Measurements from ENCODE around the gene KLHDC8B.

KLHDC8B gene

DNA sequence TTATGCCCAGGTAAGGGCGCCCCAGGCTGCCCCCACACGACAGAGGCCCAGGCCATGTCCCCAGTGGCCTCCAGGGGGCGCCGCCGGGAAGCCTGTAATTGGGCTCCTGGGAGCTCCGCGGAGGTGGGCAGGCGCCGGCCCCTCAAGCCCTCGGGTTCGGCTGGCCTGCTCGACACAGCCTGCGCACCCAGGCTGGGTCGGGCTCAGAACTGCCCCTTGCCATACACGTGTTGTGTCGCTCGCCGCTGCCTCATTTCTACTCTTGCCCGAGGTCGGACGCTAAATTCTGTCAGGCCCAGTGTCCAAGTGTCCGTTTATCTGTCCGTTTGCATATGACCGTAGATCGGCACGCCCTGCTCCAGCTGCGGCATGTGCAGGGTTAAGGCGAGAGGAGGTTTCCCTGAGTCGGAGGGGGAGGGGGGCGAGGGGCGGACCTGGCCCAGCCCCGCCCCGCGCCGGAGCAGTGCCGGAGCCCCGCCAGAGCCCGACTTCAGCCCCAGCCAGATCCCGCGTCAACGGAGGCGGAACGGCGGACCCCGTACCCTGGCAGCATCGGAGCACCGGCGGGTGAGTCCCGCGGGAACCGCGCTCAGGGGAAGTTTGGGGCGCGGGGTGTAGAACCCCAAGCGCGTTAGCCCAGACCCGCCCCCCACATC, at the start of gene KLHDC8B:
TSS of gene KLHDC8B (plus strand) at position 480 of the 656 bp plus-strand sequence. CDS start 1,172 bp downstream, outside the sequence.
- DNase-seq (ENCODE audit: low read depth in 2 of 2), result peak; percentile 63 to 66

GRCh38 chr3:49122022-49122421, 49.4 kb upstream of the KLHDC8B start:
- no peak for DNase-seq (ENCODE audit: low read depth in 2 of 2)

- no peak for DNase-seq (ENCODE audit: low read depth in 2 of 2)
Observed at GRCh38 chr3:49122451-49122850, 48.9 kb upstream of the KLHDC8B start.

GRCh38 chr3:49122886-49123545, 48.4 kb upstream of the KLHDC8B start:
- no peak for DNase-seq (ENCODE audit: low read depth in 2 of 2)

GRCh38 chr3:49123687-49124086, 47.7 kb upstream of the KLHDC8B start:
- DNase-seq (ENCODE audit: low read depth in 2 of 2), result no peak

DNA sequence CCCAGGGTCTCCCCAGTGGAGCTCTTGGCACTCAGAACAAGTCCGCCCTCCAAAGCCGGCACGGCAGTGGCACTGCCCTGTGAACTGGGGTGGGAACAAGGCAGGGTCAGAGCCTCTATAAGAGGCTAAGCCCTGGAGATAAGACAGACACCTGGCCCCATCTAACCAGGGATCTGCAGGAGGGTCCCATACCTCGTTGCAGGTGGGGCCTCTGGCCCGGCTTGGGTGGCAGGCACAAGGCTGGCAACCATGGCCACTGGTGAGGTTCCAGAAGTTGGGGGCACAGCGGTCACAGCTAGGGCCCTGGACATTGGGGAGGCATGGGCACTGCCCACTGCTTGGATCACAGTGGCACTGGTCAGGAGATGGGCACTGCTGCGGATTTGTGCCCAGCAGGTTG, 47.2 kb upstream of the KLHDC8B start:
- no peak for DNase-seq (ENCODE audit: low read depth in 2 of 2)

- no peak for DNase-seq (ENCODE audit: low read depth in 2 of 2)
Observed at GRCh38 chr3:49124991-49125670, 46.3 kb upstream of the KLHDC8B start.

GRCh38 chr3:49131040-49131439, 40.4 kb upstream of the KLHDC8B start:
- no peak for DNase-seq (ENCODE audit: low read depth in 2 of 2)

DNA sequence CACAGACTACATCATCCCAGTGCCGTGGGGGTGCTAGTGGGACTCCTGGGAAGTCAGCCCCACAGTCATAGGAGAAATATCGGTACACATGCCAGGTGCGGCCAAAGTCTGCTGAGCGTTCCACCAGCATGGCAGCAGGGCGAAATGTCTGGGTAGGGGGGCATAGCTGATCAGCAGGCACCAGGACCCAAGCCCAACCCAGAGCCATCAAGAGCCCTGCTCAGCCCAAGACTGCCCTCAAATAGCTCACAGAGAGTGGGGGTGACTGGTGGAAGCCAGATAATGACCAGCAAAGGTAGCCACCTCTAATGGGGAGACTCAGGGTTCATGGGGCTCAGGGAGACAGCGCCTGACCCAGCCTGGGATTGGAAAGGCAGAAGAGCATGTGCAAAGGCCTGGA, 39.8 kb upstream of the KLHDC8B start:
- no peak for DNase-seq (ENCODE audit: low read depth in 2 of 2)

DNA sequence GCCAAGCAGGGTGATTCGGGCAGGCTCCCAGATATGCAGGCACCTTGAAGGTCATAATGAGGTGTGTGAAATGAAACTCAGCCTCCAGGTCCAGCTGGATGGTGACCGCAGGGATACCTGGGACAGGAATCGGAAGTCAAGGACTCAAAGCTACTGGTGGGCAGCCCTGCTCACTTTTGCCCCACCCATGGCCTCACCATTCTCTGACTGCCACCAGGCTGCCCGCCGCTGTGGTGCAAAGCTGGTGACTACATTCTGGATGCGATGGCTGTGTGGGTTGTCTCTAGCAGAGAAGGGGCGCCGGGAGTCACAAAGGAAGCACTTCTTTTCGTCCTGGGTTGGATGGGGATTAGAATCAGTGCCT, 39.3 kb upstream of the KLHDC8B start:
- DNase-seq (ENCODE audit: low read depth in 2 of 2), result no peak

GRCh38 chr3:49132437-49133225, 38.8 kb upstream of the KLHDC8B start, which contains the start of gene LAMB2:
LAMB2 (minus strand) TSS chr3:49133050; CDS start chr3:49132867, 183 bp downstream.
- no peak for DNase-seq (ENCODE audit: low read depth in 2 of 2)

DNA sequence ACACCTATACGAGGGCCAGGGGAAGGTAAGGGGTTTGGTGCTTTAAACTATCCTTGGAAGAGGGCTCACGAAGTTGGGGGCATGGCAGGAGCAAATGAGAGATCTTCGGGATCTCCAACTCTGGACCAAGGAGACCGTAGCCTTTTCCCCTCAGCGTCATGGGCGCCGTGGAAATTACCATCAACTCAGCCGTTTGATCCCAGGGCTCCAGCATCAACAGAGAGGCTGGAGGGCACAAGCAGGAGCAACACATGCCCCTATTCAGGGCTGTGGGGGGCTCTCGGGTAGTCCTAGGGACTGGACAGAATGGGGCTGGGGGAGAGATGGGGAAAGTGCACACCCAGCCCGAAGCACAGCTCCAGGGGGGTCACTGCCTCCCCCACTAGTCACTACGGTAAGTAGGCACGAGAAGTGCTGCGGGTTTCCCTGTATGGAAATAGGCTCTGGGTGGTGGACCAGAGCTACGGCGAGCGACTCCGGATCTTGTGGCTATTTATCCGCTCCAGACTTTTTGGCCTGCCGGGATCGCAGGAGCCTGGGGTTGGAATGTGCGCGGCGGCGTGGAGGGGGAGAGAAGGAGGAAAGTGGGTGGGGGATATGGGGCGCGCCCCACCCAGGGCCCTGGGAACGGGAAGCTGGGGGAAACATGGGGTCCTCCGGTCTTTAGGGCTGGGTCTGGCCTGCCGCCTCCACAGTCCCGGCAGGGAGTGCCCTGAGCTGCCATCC, 38.0 kb upstream of the KLHDC8B start:
- DNase-seq (ENCODE audit: low read depth in 2 of 2), result no peak

DNA sequence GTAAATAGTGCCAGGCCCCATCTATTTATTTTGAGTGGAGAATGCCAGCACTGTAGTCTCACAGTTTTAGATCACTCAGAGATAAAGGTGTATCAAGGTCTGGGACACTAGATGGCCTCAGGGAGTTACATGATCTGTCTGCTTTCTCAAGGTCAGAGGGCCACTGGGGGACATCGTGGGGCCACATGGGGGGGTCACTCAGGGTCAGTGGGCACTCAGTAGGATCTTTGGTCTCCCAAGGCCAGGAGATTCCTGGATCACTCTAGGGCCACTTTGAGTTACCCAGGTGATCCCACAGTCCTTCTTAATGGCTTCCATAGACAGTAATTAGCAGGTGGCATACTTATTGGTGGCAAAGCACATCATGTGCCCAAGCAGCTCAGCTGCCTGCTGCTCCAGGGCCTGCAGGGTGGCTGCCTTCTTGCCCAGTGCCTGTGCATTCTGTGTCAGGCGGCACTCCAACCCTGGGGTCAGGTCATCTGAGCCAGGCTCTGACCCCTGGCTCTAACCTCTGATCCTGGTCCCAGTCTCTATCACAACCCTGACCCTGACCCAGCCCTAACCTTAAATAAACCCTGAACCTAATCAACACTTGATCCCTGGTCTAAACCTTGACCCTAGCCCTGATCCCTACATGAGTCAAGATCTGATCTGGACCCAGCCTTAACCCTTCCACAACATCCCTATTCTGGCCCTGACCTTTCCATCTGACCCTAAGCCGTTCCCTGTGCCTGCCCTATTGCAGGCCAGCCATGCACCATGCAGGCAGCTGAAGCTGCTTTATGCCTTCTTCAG, 36.7 kb upstream of the KLHDC8B start:
- no peak for DNase-seq (ENCODE audit: low read depth in 2 of 2)

GRCh38 chr3:49135499-49135898, 35.9 kb upstream of the KLHDC8B start:
- no peak for DNase-seq (ENCODE audit: low read depth in 2 of 2)

DNA sequence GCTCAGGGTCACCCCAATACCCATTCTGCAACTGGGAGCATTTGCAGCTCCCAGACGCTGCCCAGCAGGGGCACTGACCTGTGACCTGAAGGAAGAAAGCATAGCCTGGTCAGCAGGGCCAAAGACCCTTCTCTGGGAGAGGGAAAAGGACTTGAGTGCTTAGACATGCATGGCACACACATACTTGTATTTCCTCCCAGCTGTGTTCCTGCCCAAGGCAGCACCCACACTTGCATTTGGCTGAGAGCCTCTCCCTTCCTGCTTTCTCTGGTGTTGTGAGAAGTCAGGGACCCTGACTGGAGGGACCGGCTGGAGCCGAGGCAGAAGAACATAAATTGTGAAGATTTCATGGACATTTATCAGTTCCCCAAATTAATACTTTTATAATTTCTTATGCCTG, 31.3 kb upstream of the KLHDC8B start:
- DNase-seq (ENCODE audit: low read depth in 2 of 2), result no peak

- DNase-seq (ENCODE audit: low read depth in 2 of 2), result no peak
Observed at GRCh38 chr3:49148159-49148558, 23.2 kb upstream of the KLHDC8B start.

GRCh38 chr3:49151610-49152009, 19.8 kb upstream of the KLHDC8B start:
- no peak for DNase-seq (ENCODE audit: low read depth in 2 of 2)

GRCh38 chr3:49153349-49153912, 18.0 kb upstream of the KLHDC8B start:
- DNase-seq (ENCODE audit: low read depth in 2 of 2), result no peak

DNA sequence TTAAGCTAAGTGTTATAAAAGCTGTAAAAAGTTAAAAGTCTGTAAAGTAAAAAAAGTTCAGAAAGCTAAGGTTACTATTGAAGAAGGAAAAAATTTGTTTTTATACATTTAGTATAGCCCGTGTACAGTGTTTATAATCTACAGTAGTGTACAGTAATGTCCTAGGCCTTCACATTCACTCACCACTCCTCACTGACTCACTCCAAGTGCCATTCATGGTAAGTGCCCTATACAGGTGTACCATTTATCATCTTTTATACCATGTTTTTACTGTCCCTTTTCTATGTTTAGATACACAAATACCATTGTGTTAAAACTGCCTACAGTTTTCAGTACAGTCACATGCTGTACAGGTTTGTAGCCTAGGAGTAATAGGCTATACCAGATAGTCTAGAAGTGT, 14.1 kb upstream of the KLHDC8B start:
- DNase-seq (ENCODE audit: low read depth in 2 of 2), result no peak

GRCh38 chr3:49158103-49158709, 13.2 kb upstream of the KLHDC8B start:
- peak in 1 of 2 donors; percentile 34 for DNase-seq (ENCODE audit: low read depth in 2 of 2)
